H1 (cell line): Measurements from ENCODE around the gene PLXNB1.
A peak's percentile ranks its signal among the peaks of the same experiment; 100 is the strongest.

Experiments used
- EP300 ChIP-seq, 2 experiments: IDR thresholded peaks; 1 replicate in 1 of 2; 2 replicates in 1 of 2; pipeline ENCODE4 v1.6.1; 2011 to 2012; ENCODE audit warnings: low read depth in 2 of 2, low read length in 2 of 2, mild to moderate bottlenecking in 2 of 2, borderline replicate concordance in 1 of 2, inconsistent platforms in 1 of 2, moderate library complexity in 1 of 2
- JUN ChIP-seq: IDR thresholded peaks from 2 replicates; pipeline ENCODE4 v1.6.1; 2011; ENCODE audit warnings: low read depth, mild to moderate bottlenecking, improper control_type of control experiment, low read length
- POLR2AphosphoS5 ChIP-seq: IDR thresholded peaks from 2 replicates; pipeline ENCODE4 v1.6.1; 2011; ENCODE audit warnings: low read depth, low read length
- SUZ12 ChIP-seq: fragments of 200-600 bp; sonication (generic); IDR thresholded peaks from 2 replicates; pipeline ENCODE4 v1.6.1; 2012; ENCODE audit warnings: mild to moderate bottlenecking, inconsistent platforms, low read length, moderate library complexity, mixed read lengths
- TAF1 ChIP-seq: IDR thresholded peaks from 2 replicates; pipeline ENCODE4 v1.6.1; 2011; ENCODE audit warnings: mild to moderate bottlenecking, low read depth, low read length
- TF ChIP-seq, protein P1 (sequence below), 3 experiments: IDR thresholded peaks; 1 replicate in 2 of 3; 2 replicates in 1 of 3; pipeline versions ENCODE4 v1.5.1 to v1.6.1; 2011; ENCODE audit warnings: low read length in 3 of 3, mild to moderate bottlenecking in 3 of 3, inconsistent platforms in 2 of 3, low read depth in 1 of 3, moderate library complexity in 1 of 3; ENCODE audit not compliant: insufficient read depth in 1 of 3; ENCODE audit errors: control extremely low read depth in 1 of 3

DNA sequence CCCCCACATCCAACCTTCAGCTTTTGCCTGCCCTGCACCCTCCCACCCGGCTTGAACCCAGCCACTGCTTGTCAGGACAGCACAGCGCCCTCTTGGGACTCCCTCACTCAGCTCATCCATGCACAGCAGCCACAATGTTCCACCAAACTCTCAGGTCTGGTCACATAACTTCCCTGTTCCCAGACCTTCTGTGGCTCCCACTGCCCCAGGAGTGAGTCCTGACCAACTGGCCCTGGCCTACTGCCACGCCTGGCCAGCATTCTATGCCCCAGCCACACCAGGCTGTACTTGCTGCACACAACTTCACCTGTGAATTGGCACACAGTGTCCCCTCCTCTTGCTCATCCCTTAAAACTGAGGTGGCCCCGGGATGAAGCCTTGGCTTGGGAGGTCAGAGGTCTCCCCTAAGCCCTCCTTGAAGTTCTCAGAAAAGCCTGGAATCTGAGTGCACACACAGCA is 21.0 kb downstream of the PLXNB1 start:
- TF ChIP-seq, protein P1, sequence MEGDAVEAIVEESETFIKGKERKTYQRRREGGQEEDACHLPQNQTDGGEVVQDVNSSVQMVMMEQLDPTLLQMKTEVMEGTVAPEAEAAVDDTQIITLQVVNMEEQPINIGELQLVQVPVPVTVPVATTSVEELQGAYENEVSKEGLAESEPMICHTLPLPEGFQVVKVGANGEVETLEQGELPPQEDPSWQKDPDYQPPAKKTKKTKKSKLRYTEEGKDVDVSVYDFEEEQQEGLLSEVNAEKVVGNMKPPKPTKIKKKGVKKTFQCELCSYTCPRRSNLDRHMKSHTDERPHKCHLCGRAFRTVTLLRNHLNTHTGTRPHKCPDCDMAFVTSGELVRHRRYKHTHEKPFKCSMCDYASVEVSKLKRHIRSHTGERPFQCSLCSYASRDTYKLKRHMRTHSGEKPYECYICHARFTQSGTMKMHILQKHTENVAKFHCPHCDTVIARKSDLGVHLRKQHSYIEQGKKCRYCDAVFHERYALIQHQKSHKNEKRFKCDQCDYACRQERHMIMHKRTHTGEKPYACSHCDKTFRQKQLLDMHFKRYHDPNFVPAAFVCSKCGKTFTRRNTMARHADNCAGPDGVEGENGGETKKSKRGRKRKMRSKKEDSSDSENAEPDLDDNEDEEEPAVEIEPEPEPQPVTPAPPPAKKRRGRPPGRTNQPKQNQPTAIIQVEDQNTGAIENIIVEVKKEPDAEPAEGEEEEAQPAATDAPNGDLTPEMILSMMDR (IDR thresholded peaks at IDR 0.05; ENCODE audit: control extremely low read depth in 1 of 3, insufficient read depth in 1 of 3, low read depth in 1 of 3, low read length in 3 of 3), result peak in 2 of 3 experiments; percentile 30 to 50; a peak in 2 of 4 replicates
- TF ChIP-seq JUN, result no peak
- TF ChIP-seq TAF1, result no peak
- TF ChIP-seq SUZ12, result no peak
- TF ChIP-seq POLR2AphosphoS5, result no peak
- TF ChIP-seq EP300 (IDR thresholded peaks at IDR 0.05; ENCODE audit: borderline replicate concordance in 1 of 2, low read depth in 2 of 2, low read length in 2 of 2), result no peak
